Psoas muscle (tissue), 8 donors: ENCODE data around the gene FAM131B. TPM values are rescaled to one million over a fixed set of nuclear protein-coding genes. Genes with fewer than 3 reads are reported as not detected.
A peak's percentile ranks its signal among the peaks of the same experiment; 100 is the strongest.

Experiments used
- ATAC-seq, 4 donors: fragments of 200-7000 bp; cut with Tn5 transposase; one replicate each; pipeline ENCODE4 v1.9.1; 2020; ENCODE audit warnings: moderate library complexity in 3 of 4, mild to moderate bottlenecking in 2 of 4
- DNase-seq, 2 donors: peaks; one replicate each; pipeline ENCODE4 v3.0.0-alpha.2; 2020
- H3K27ac ChIP-seq: fragments of 200-600 bp; one replicate; pipeline ENCODE4 v1.8.0; 2022
- H3K27me3 ChIP-seq, 3 donors: fragments of 200-600 bp in 1 of 3; one replicate each; pipeline versions ENCODE4 v1.6.1 to v1.8.0; 2013 to 2022; ENCODE audit warnings: low read length in 2 of 3, mild to moderate bottlenecking in 2 of 3, moderate library complexity in 1 of 3; ENCODE audit not compliant: insufficient read depth in 3 of 3
- H3K36me3 ChIP-seq, 2 donors: fragments of 200-600 bp in 1 of 2; one replicate each; pipeline versions ENCODE4 v1.6.1 to v1.8.0; 2013 to 2022; ENCODE audit warnings: low read depth in 1 of 2, mild to moderate bottlenecking in 1 of 2, moderate library complexity in 1 of 2; ENCODE audit not compliant: insufficient read depth in 1 of 2
- H3K4me1 ChIP-seq: fragments of 200-600 bp; one replicate; pipeline ENCODE4 v1.8.0; 2022
- H3K4me3 ChIP-seq: fragments of 200-600 bp; one replicate; pipeline ENCODE4 v1.8.0; 2022; ENCODE audit warnings: mild to moderate bottlenecking
- H3K9me3 ChIP-seq: fragments of 200-600 bp; one replicate; pipeline ENCODE4 v1.8.0; 2022
- CTCF ChIP-seq: fragments of 200-600 bp; IDR thresholded peaks from one replicate; pipeline ENCODE4 v1.8.0; 2022; ENCODE audit warnings: antibody characterized with exemption
- WGBS, 3 donors: extraction: QIAGEN DNeasy Blood & Tissue Kit; methylation state at CpG; one replicate each; pipeline versions ENCODE4 v1.1.6 to v1.1.7; 2013; 5-methylcytosine and 5-hydroxymethylcytosine counted together
- intact Hi-C, 2 donors: fragments of 100-400 bp; cut with DNase I; formaldehyde crosslinking; loops; one replicate each; pipeline versions ENCODE4 v1.11.0 to v1.14.2; 2022
- polyA plus RNA-seq, 3 donors: library from polyadenylated mRNA; stranded (reverse); fragments of 200-250 nt; gene quantifications; one replicate each; pipeline ENCODE4 v1.2.3, GENCODE V29; 2013
- total RNA-seq, 4 donors: library from RNA; stranded (reverse); fragmentation: NEBNext Ultra II Directional in 2 of 4; extraction: Animal tissue kit (Norgen Biotek cat#: 25700) in 2 of 4; gene quantifications; one replicate each; pipeline versions ENCODE4 v1.2.1 to v1.2.4, GENCODE V29; 2021 to 2023
- donor health status: healthy with polysubstance abuse.
- donor health status: DM: no; HTN: no; CAD: no; lungs with moderate emphysema.
- donor health status: Bipolar disorder and iron deficiency.
- donor health status: healthy.
- donor health status: DM: yes; HTN: yes; CAD: no.
- donor health status: DM: no; HTN: no; CAD: no.
- donor health status: DM: no; HTN: no; CAD: no.
- donor health status: DM: yes; HTN: yes; CAD: no.

Gene FAM131B
- total and polyA plus RNA-seq, 7 donors, result 0.13 to 1.0 (median 0.27) TPM

GRCh38 chr7:143325240-143325639 lies 37.3 kb downstream of the FAM131B start:
- DNase-seq, result no peak
- H3K4me3 ChIP-seq, result no peak overlapping the region
- peaks cover 22% of the 10 kb centered on the region for H3K4me1 ChIP-seq
- intact Hi-C loops, result no loop called here
- no peak for ATAC-seq
- peaks cover 0 to 34% of the 10 kb centered on the region in 2 donors for H3K36me3 ChIP-seq
- no peaks in the 10 kb centered on the region for H3K9me3 ChIP-seq
- no peaks in the 10 kb centered on the region for H3K27me3 ChIP-seq
- no peak for TF ChIP-seq CTCF
- WGBS, 3 donors, result 62 to 68% (median 63%) methylated on average over 2 of the region's 2 CpGs
- H3K27ac ChIP-seq, result no peak overlapping the region

GRCh38 chr7:143323653-143324052 lies 38.9 kb downstream of the FAM131B start:
- TF ChIP-seq CTCF, result no peak
- intact Hi-C loops, result no loop called here
- 48 to 67% (median 49%) methylated on average over 12 of the region's 12 CpGs for WGBS, 3 donors
- ATAC-seq (no peak), DNase-seq (no peak)
- Histone ChIP-seq H3K27me3 (no peaks in the 10 kb centered on the region), H3K36me3 (peaks cover 0 to 41% of the 10 kb centered on the region in 2 donors), H3K4me3 (no peak overlapping the region), H3K9me3 (no peaks in the 10 kb centered on the region), H3K4me1 (peaks cover 26% of the 10 kb centered on the region), H3K27ac (peak overlapping the region; percentile 6)

GRCh38 chr7:143322760-143323633 lies 39.5 kb downstream of the FAM131B start:
- Histone ChIP-seq H3K4me3 (no peak overlapping the region), H3K4me1 (peaks cover 30% of the 10 kb centered on the region), H3K27me3 (no peaks in the 10 kb centered on the region), H3K9me3 (no peaks in the 10 kb centered on the region), H3K36me3 (peaks cover 0 to 41% of the 10 kb centered on the region in 2 donors), H3K27ac (peak overlapping the region; percentile 67)
- WGBS, 3 donors, result 44 to 57% (median 54%) methylated on average over 23 of the region's 23 CpGs
- intact Hi-C loops, result no loop called here
- TF ChIP-seq CTCF, result no peak
- no peak for ATAC-seq
- DNase-seq, result peak; percentile 29 to 69

- Histone ChIP-seq H3K9me3 (no peaks in the 10 kb centered on the region), H3K4me1 (peaks cover 39% of the 10 kb centered on the region), H3K36me3 (peaks cover 0 to 41% of the 10 kb centered on the region in 2 donors), H3K4me3 (no peak overlapping the region), H3K27ac (peak overlapping the region; percentile 67), H3K27me3 (no peaks in the 10 kb centered on the region)
- DNase-seq, result peak in 1 of 2 donors; percentile 25
- peak in 1 of 4 donors; percentile 54 for ATAC-seq
- WGBS, 3 donors, result 59 to 82% (median 67%) methylated on average over 4 of the region's 4 CpGs
- intact Hi-C loops, result no loop called here
- no peak for TF ChIP-seq CTCF
These were observed 40.8 kb downstream of the FAM131B start for GRCh38 chr7:143321734-143322133.
